Measurements from ENCODE around the gene YWHAG. TPM values are rescaled to one million over a fixed set of nuclear protein-coding genes. Genes with fewer than 3 reads are reported as not detected.

Gene YWHAG
- total and polyA plus RNA-seq, 11 donors, result 85.5 to 282 (median 189) TPM

DNA sequence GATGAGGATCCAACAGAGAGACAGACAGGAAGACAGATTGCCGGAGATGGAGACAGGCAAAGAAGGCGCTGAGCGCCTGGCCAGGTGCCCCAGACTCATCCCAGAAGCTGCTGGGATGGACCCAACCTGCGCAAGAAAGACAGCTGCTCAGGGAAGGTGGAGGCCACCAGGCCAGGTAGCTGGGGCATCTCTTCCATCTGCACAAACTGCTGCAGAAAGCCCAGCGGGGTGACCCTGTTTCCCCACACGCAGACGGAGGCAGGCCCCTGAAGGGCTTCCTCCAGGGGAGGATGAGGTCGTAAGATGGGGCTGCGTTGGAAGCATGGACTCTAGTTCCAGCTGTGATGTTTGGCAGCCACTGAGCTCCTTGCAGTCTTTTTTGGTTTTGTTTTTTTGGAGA, 16.5 kb upstream of the YWHAG start:
- peaks cover 0 to 34% (median 23%) of the 10 kb centered on the region in 12 donors for H3K4me1 ChIP-seq
- DNase-seq, result peak in 1 of 5 donors; percentile 19
- WGBS, 4 donors, result 81 to 87% (median 86%) methylated on average over 9 of the region's 9 CpGs

GRCh38 chr7:76372984-76373833, 14.4 kb upstream of the YWHAG start:
- ATAC-seq (peak in 3 of 4 donors; percentile 20 to 47 (median 30)), DNase-seq (peak in 1 of 5 donors; percentile 25)
- Histone ChIP-seq H3K4me3 (no peak overlapping the region), H3K27me3 (no peaks in the 10 kb centered on the region), H3K4me1 (peaks cover 0 to 16% (median 10%) of the 10 kb centered on the region in 12 donors), H3K9me3 (no peaks in the 10 kb centered on the region), H3K27ac (peak overlapping the region in 1 of 12 donors; percentile 11), H3K36me3 (no peaks in the 10 kb centered on the region)
- intact Hi-C loops (cut with DNase I), result no loop called here
- whole genome bisulfite sequencing, 4 donors, result 83 to 89% (median 85%) methylated on average over 9 of the region's 9 CpGs
- TF ChIP-seq POLR2A (IDR thresholded peaks at IDR 0.05) (no peak), CTCF (IDR thresholded peaks at IDR 0.05) (no peak)

More for the DNA sequence above, 16.5 kb upstream of the YWHAG start:
- H3K9me3 ChIP-seq, result no peaks in the 10 kb centered on the region
- no peaks in the 10 kb centered on the region for H3K27me3 ChIP-seq
- H3K4me3 ChIP-seq, result no peak overlapping the region
- intact Hi-C loops (cut with DNase I), result no loop called here
- ATAC-seq, result no peak
- no peak overlapping the region for H3K27ac ChIP-seq
- TF ChIP-seq CTCF (IDR thresholded peaks at IDR 0.05) (no peak), POLR2A (IDR thresholded peaks at IDR 0.05) (no peak)
- H3K36me3 ChIP-seq, result no peaks in the 10 kb centered on the region

DNA sequence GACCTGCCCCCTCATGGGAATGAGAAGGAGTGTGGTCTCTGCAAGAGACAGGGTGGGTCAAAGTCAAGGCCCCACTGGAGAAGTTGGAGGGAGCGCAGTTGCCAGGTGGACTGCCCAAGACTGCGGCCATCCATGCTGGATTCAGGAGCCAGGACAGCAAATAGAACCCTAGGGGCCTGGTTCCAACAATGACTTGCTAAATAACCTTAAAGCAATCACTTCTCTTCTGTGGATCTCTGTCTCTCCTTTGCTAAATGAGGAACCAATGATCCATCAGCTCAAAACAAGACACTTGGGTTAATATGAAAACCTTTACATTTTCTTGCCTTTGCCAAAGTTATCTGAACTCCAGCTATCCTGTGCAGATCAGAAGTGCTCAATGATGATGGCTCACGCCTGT, 12.6 kb upstream of the YWHAG start:
- H3K4me3 ChIP-seq, result no peak overlapping the region
- 86 to 96% (median 96%) methylated on average over 3 of the region's 3 CpGs for WGBS, 4 donors

GRCh38 chr7:76369018-76369417, 10.2 kb upstream of the YWHAG start:
- DNase-seq, result peak in 2 of 5 donors; percentile 11 to 28
- no peak overlapping the region for H3K27ac ChIP-seq
- no peak overlapping the region for H3K4me3 ChIP-seq
- H3K27me3 ChIP-seq, result no peaks in the 10 kb centered on the region
- TF ChIP-seq POLR2A (IDR thresholded peaks at IDR 0.05) (no peak), CTCF (IDR thresholded peaks at IDR 0.05) (no peak)
- no peak for ATAC-seq
- 72 to 83% (median 81%) methylated on average over 2 to 6 of the region's 6 CpGs for WGBS, 4 donors
- H3K4me1 ChIP-seq, result peaks cover 0 to 30% (median 23%) of the 10 kb centered on the region in 12 donors
- intact Hi-C loops (cut with DNase I), result no loop called here
- H3K36me3 ChIP-seq, result no peaks in the 10 kb centered on the region
- no peaks in the 10 kb centered on the region for H3K9me3 ChIP-seq

More for the DNA sequence above, 12.6 kb upstream of the YWHAG start:
- no peak for ATAC-seq
- Histone ChIP-seq H3K9me3 (no peaks in the 10 kb centered on the region), H3K27me3 (no peaks in the 10 kb centered on the region), H3K27ac (no peak overlapping the region), H3K4me1 (peaks cover 0 to 6% (median under 1%) of the 10 kb centered on the region in 12 donors), H3K36me3 (no peaks in the 10 kb centered on the region)
- intact Hi-C loops (cut with DNase I), result no loop called here
- DNase-seq, result no peak
- TF ChIP-seq POLR2A (IDR thresholded peaks at IDR 0.05), result no peak

Data from heart left ventricle (tissue), 16 donors.